Hematopoietic multipotent progenitor cell treated with erythropoietin and hydrocortisone succinate and interleukin-3 and kit ligand, for 6 days (in vitro differentiated cells): ENCODE results near the gene AFP.

Experiments used
- DNase-seq: peaks from one replicate; pipeline ENCODE4 v3.0.0-alpha.2; 2015

AFP gene

GRCh38 chr4:73470728-73471127, 34.7 kb downstream of the AFP start:
- no peak for DNase-seq

GRCh38 chr4:73477176-73477575, 41.2 kb downstream of the AFP start:
- DNase-seq, result no peak

- no peak for DNase-seq
These were observed 43.3 kb downstream of the AFP start for GRCh38 chr4:73479323-73479722.

GRCh38 chr4:73481358-73481757, 45.3 kb downstream of the AFP start, which contains the start of gene AFM:
TSS of gene AFM (plus strand) at chr4:73481745. CDS start at chr4:73481776, 31 bp downstream.
- DNase-seq, result no peak

GRCh38 chr4:73485085-73485484, 49.1 kb downstream of the AFP start:
- no peak for DNase-seq

- no peak for DNase-seq
These were observed 49.6 kb downstream of the AFP start for GRCh38 chr4:73485596-73485995.

- no peak for DNase-seq
These were observed 50.5 kb downstream of the AFP start for GRCh38 chr4:73486497-73486896.

- no peak for DNase-seq
These were observed 51.2 kb downstream of the AFP start for GRCh38 chr4:73487233-73487632.

- DNase-seq, result no peak
These were observed 64.2 kb downstream of the AFP start for GRCh38 chr4:73499996-73500765.

GRCh38 chr4:73501664-73502265, 65.7 kb downstream of the AFP start:
- no peak for DNase-seq

- DNase-seq, result no peak
These were observed 69.5 kb downstream of the AFP start for GRCh38 chr4:73505567-73505966.
